Neutrophil (primary cell): ENCODE measurements around the gene CKS1B.

Experiments used
- H3K27ac ChIP-seq: fragments of 200-600 bp; sonication (generic); 2 replicates; pipeline ENCODE4 v1.5.1; 2016; ENCODE audit warnings: mild to moderate bottlenecking, moderate library complexity
- H3K27me3 ChIP-seq: fragments of 200-600 bp; sonication (generic); 2 replicates; pipeline ENCODE4 v1.6.0; 2016; ENCODE audit warnings: mild to moderate bottlenecking
- H3K36me3 ChIP-seq: fragments of 200-600 bp; sonication (generic); 2 replicates; pipeline ENCODE4 v1.5.1; 2017
- H3K4me1 ChIP-seq, 2 experiments: fragments of 200-600 bp in 1 of 2; sonication (generic) in 1 of 2; 1 replicate in 1 of 2; 2 replicates in 1 of 2; pipeline versions ENCODE4 v1.5.1 to v1.6.1; 2013 to 2016; ENCODE audit warnings: low read depth in 1 of 2, low read length in 1 of 2, mild to moderate bottlenecking in 1 of 2, moderate library complexity in 1 of 2; ENCODE audit not compliant: control insufficient read depth in 1 of 2, insufficient read depth in 1 of 2
- H3K4me3 ChIP-seq, 2 experiments: fragments of 200-600 bp in 1 of 2; sonication (generic) in 1 of 2; 1 replicate in 1 of 2; 2 replicates in 1 of 2; pipeline ENCODE4 v1.5.1; 2013 to 2016; ENCODE audit warnings: low read depth in 1 of 2, low read length in 1 of 2, mild to moderate bottlenecking in 1 of 2, moderate library complexity in 1 of 2
- H3K9me3 ChIP-seq: fragments of 200-600 bp; sonication (generic); 2 replicates; pipeline ENCODE4 v1.5.1; 2016
- CTCF ChIP-seq: fragments of 200-600 bp; sonication (generic); IDR thresholded peaks from 2 replicates; pipeline ENCODE4 v1.5.1; 2016; ENCODE audit warnings: antibody characterized with exemption

CKS1B gene

GRCh38 chr1:154974102-154974807 is at the start of gene CKS1B:
Gene CKS1B, plus strand, starts transcription at chr1:154974681. Its CDS starts 65 bp downstream, at chr1:154974746.
- peaks cover under 1% of the 10 kb centered on the region for H3K36me3 ChIP-seq
- H3K4me3 ChIP-seq = peak within 1 kb of the TSS; percentile 75 to 94
- peaks cover 60 to 61% of the 10 kb centered on the region in 2 experiments for H3K4me1 ChIP-seq
- no peaks in the 10 kb centered on the region for H3K9me3 ChIP-seq
- H3K27ac ChIP-seq = peak within 1 kb of the TSS; percentile 98
- no peaks in the 10 kb centered on the region for H3K27me3 ChIP-seq
- TF ChIP-seq CTCF = peak; percentile 19

- Histone ChIP-seq H3K4me1 (peaks cover 15 to 21% of the 10 kb centered on the region in 2 experiments), H3K36me3 (no peaks in the 10 kb centered on the region), H3K4me3 (no peak overlapping the region), H3K27ac (peak overlapping the region; percentile 59), H3K9me3 (no peaks in the 10 kb centered on the region), H3K27me3 (no peaks in the 10 kb centered on the region)
- no peak for TF ChIP-seq CTCF
Observed at GRCh38 chr1:154925335-154926170, 48.9 kb upstream of the CKS1B start.

- peaks cover 15 to 21% of the 10 kb centered on the region in 2 experiments for H3K4me1 ChIP-seq
- peak overlapping the region; percentile 59 for H3K27ac ChIP-seq
- no peaks in the 10 kb centered on the region for H3K36me3 ChIP-seq
- H3K4me3 ChIP-seq = no peak overlapping the region
- no peak for TF ChIP-seq CTCF
- H3K27me3 ChIP-seq = no peaks in the 10 kb centered on the region
- H3K9me3 ChIP-seq = no peaks in the 10 kb centered on the region
Observed at GRCh38 chr1:154926201-154926600, 48.3 kb upstream of the CKS1B start.

GRCh38 chr1:154931940-154932487 is 42.5 kb upstream of the CKS1B start:
- Histone ChIP-seq H3K27ac (no peak overlapping the region), H3K36me3 (no peaks in the 10 kb centered on the region), H3K4me3 (no peak overlapping the region), H3K9me3 (no peaks in the 10 kb centered on the region), H3K4me1 (peaks cover 7 to 10% of the 10 kb centered on the region in 2 experiments), H3K27me3 (no peaks in the 10 kb centered on the region)
- TF ChIP-seq CTCF = no peak

- no peak overlapping the region for H3K4me3 ChIP-seq
- no peak overlapping the region for H3K27ac ChIP-seq
- H3K36me3 ChIP-seq = no peaks in the 10 kb centered on the region
- H3K9me3 ChIP-seq = no peaks in the 10 kb centered on the region
- H3K4me1 ChIP-seq = peaks cover 14 to 16% of the 10 kb centered on the region in 2 experiments
- no peaks in the 10 kb centered on the region for H3K27me3 ChIP-seq
- no peak for TF ChIP-seq CTCF
Observed at GRCh38 chr1:154934358-154934948, 40.0 kb upstream of the CKS1B start.
